NCI-H345 treated with DMSO at 0.1 percent for 48 hours (cell line): ENCODE measurements around the gene RABEP2.
"Not testable (repeated sequence)": the region's sequence is repeated elsewhere in the genome, so short reads cannot be mapped to it uniquely, and the experiment has no call there.

Experiments used
- DNase-seq: peaks from one replicate; lab custom pipeline; 2025; ENCODE audit not compliant: unreplicated experiment; lab: John Stamatoyannopoulos, UW

The RABEP2 gene

DNA sequence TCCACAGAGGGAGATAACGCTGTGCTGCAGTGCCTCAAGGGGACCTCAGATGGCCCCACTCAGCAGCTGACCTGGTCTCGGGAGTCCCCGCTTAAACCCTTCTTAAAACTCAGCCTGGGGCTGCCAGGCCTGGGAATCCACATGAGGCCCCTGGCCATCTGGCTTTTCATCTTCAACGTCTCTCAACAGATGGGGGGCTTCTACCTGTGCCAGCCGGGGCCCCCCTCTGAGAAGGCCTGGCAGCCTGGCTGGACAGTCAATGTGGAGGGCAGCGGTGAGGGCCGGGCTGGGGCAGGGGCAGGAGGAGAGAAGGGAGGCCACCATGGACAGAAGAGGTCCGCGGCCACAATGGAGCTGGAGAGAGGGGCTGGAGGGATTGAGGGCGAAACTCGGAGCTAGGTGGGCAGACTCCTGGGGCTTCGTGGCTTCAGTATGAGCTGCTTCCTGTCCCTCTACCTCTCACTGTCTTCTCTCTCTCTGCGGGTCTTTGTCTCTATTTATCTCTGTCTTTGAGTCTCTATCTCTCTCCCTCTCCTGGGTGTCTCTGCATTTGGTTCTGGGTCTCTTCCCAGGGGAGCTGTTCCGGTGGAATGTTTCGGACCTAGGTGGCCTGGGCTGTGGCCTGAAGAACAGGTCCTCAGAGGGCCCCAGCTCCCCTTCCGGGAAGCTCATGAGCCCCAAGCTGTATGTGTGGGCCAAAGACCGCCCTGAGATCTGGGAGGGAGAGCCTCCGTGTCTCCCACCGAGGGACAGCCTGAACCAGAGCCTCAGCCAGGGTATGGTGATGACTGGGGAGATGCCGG lies 7.5 kb upstream of the RABEP2 start:
- DNase-seq, result no peak

DNA sequence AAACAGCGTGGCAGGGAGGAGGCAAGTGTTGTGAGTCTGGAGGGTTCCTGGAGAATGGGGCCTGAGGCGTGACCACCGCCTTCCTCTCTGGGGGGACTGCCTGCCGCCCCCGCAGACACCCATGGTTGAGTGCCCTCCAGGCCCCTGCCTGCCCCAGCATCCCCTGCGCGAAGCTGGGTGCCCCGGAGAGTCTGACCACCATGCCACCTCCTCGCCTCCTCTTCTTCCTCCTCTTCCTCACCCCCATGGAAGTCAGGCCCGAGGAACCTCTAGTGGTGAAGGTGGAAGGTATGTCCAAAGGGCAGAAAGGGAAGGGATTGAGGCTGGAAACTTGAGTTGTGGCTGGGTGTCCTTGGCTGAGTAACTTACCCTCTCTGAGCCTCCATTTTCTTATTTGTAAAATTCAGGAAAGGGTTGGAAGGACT lies 6.8 kb upstream of the RABEP2 start, which contains the start of gene CD19:
Gene CD19, plus strand, starts transcription at position 171 of the 425 bp plus-strand sequence. Its CDS starts 30 bp downstream, at position 201.
- DNase-seq, result no peak

GRCh38 chr16:28930652-28931051 lies 5.6 kb upstream of the RABEP2 start:
- no peak for DNase-seq

- no peak for DNase-seq
These were observed 5.2 kb upstream of the RABEP2 start for GRCh38 chr16:28930203-28930602.

DNA sequence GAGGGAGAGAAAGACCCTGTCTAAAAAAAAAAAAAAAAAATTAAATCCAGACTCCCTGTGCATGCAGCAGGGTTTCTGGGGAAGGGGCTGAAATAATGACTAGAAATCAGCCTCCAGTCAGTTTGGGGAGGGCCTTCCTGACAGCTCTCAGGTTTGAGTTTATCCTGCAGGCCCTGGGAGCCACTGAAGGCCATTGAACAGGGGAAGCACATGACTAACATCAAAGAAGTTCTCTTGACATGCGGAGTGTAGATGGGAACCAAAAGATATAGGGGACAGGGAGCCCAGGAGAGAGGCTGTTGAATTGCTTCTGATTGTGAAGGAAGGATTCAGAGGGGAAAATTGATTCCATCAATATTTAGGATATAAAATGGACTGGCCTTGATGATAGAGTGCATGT lies 2.8 kb upstream of the RABEP2 start:
- no peak for DNase-seq

- not testable (repeated sequence) for DNase-seq
These were observed 1.2 kb upstream of the RABEP2 start for GRCh38 chr16:28926284-28926683.

DNA sequence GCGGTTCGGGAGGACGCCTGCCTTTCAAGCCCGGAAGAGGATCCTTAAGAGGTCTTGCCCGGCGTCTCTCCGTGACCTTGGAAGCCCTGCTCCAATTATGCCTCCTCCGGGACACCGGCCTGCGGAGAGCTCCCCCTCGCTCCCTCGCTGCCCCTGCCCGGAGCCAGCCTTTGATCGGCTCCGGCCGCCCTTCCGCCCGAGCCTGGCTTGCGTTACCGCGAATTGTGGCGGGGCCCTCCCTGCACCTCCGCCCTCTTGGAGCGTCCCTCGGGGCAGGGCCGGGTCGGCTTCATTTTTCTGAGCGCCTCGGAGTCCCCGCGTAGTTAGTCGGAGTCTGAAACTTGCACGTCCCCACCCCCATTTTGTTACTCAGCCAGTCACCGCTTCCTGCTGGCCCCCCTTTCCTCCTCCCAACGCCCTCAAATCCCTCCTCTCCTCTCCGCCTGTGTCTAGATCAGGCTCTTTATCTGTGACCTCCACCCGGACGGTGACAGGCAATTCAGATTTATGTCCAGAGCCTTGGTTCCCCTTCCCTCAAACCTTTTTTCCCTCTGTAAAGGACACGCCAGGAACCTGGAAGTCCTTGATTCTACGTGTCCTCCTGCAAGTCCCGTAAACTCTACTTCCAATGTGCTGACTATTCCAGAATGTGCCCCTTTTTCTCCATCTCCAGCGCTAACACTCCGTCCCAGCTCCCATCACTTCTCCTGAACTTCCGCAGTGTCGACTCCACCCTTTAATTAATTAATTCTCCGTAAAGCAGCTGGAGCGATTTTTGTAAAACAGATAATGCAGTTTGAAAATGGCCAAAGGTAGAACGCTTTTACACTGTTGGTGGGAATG lies 569 bp upstream of the RABEP2 start:
- DNase-seq, result peak; percentile 64

- DNase-seq, result no peak
These were observed 658 bp downstream of the RABEP2 start for GRCh38 chr16:28924399-28924761.

GRCh38 chr16:28923652-28924398 lies 1.2 kb downstream of the RABEP2 start:
- peak; percentile 32 for DNase-seq

DNA sequence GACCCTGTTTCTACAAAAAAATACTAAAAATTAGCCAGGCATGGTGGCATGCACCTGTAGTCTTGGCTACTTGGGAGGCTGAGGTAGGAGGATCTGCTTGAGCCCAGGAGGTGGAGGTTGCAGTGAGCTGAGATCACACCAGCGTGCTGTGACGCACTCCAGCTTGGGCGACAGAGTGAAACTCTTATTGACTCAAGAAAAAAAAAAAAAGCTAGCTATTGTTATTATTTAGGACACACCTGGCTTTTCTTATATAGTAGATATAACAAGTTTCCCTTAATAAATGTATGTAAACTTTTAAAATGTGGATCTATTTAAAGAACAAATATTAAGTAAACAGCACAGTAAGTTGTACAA lies 1.8 kb downstream of the RABEP2 start:
- DNase-seq, result no peak

- DNase-seq, result no peak
These were observed 6.3 kb downstream of the RABEP2 start for GRCh38 chr16:28918698-28919097.

- DNase-seq, result no peak
These were observed 7.9 kb downstream of the RABEP2 start for GRCh38 chr16:28917095-28917494.

GRCh38 chr16:28915181-28915580 lies 9.9 kb downstream of the RABEP2 start:
- no peak for DNase-seq

- DNase-seq, result peak; percentile 3
These were observed 10.9 kb downstream of the RABEP2 start for GRCh38 chr16:28913946-28914724.

DNA sequence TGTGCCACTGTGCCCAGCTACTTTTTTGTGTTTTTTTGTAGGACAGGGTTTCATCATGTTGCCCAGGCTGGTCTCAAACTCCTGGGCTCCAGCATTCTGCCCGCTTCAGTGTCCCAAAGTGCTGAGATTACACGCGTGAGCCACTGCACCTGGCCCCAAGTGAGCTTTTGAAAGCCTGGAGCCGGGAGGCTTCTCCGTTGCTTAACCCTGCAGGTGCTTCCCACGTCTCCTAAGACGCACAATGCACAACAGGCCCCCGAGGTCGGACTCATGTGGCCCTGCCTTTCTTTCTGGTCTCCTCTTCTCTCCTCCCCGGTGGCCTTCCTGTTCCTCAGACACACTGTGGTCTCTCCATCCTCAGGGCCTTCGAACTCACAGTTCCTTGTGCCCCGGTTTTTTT lies 12.5 kb downstream of the RABEP2 start:
- DNase-seq, result no peak

GRCh38 chr16:28910086-28911031 lies 14.7 kb downstream of the RABEP2 start:
- DNase-seq, result no peak

GRCh38 chr16:28905800-28906372 lies 19.2 kb downstream of the RABEP2 start:
- no peak for DNase-seq

DNA sequence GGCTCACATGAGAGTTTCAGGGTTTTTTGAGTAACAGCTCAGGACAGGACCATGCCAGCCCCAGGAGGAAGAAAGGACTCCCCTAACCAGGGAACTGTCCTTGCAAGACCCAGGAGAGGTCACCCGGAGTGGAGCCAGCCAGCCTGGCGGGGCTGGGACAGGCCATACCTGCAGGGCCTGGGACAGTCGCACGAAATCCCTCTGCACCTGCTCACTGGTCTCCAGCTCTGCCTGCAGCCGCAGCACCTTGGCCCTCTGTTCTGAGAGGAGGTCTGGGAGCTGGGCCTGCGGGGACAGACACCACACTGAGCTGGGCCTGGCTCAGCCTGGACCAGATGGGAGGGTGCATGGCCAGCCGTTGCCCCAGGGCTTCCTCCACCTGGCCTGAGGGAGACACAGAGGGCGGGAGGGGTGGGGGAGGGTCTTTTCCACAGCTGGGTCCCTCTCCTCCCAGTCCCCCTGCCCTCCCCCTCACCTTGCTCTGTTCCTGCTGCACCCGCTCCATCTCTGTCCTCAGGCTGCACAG lies 19.7 kb downstream of the RABEP2 start:
- DNase-seq, result no peak

- no peak for DNase-seq
These were observed 20.2 kb downstream of the RABEP2 start for GRCh38 chr16:28904828-28905227.
